ENCODE data around the gene NUAK1.

- TF ChIP-seq, protein P1, sequence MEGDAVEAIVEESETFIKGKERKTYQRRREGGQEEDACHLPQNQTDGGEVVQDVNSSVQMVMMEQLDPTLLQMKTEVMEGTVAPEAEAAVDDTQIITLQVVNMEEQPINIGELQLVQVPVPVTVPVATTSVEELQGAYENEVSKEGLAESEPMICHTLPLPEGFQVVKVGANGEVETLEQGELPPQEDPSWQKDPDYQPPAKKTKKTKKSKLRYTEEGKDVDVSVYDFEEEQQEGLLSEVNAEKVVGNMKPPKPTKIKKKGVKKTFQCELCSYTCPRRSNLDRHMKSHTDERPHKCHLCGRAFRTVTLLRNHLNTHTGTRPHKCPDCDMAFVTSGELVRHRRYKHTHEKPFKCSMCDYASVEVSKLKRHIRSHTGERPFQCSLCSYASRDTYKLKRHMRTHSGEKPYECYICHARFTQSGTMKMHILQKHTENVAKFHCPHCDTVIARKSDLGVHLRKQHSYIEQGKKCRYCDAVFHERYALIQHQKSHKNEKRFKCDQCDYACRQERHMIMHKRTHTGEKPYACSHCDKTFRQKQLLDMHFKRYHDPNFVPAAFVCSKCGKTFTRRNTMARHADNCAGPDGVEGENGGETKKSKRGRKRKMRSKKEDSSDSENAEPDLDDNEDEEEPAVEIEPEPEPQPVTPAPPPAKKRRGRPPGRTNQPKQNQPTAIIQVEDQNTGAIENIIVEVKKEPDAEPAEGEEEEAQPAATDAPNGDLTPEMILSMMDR (conservative IDR thresholded peaks at IDR 0.05) = no peak
- no peak for TF ChIP-seq EZH2 (IDR thresholded peaks at IDR 0.05; ENCODE audit: low read depth)
Observed at GRCh38 chr12:106154751-106155273, 16.1 kb upstream of the NUAK1 start.
